Peyer's patch (tissue), 4 donors: ENCODE measurements around the gene HOXA4. TPM values are rescaled to one million over a fixed set of nuclear protein-coding genes. Genes with fewer than 3 reads are reported as not detected.

Experiments used
- DNase-seq, 3 donors: peaks; one replicate each; pipeline ENCODE4 v3.0.0-alpha.2; 2017 to 2019
- H3K27ac ChIP-seq, 4 donors: fragments of 200-600 bp; sonication (generic); one replicate each; pipeline ENCODE4 v1.5.1; 2016 to 2019
- H3K27me3 ChIP-seq, 2 donors: fragments of 200-600 bp; sonication (generic); one replicate each; pipeline ENCODE4 v1.5.1; 2019
- H3K36me3 ChIP-seq, 3 donors: fragments of 200-600 bp; sonication (generic); one replicate each; pipeline ENCODE4 v1.5.1; 2016 to 2019
- H3K4me1 ChIP-seq, 4 donors: fragments of 200-600 bp; sonication (generic); one replicate each; pipeline ENCODE4 v1.5.1; 2016 to 2019
- H3K4me3 ChIP-seq, 4 donors: fragments of 200-600 bp; sonication (generic); 1 replicate in 3 of 4; 2 replicates in 1 of 4; pipeline ENCODE4 v1.5.1; 2016 to 2019; ENCODE audit warnings: mild to moderate bottlenecking in 1 of 4
- H3K9me3 ChIP-seq, 4 donors: fragments of 200-600 bp; sonication (generic); one replicate each; pipeline ENCODE4 v1.5.1; 2016 to 2019; ENCODE audit warnings: mild to moderate bottlenecking in 1 of 4
- CTCF ChIP-seq, 6 experiments: fragments of 450-650 bp in 4 of 6; fragments of 200-600 bp in 2 of 6; sonication (generic) in 1 of 6; IDR thresholded peaks; one replicate each; pipeline ENCODE4 v1.5.1; 2017 to 2019; ENCODE audit warnings: antibody characterized with exemption in 6 of 6, mild to moderate bottlenecking in 3 of 6, moderate library complexity in 1 of 6
- POLR2A ChIP-seq, 2 donors: fragments of 450-650 bp; IDR thresholded peaks; one replicate each; pipeline ENCODE4 v1.5.1; 2017; ENCODE audit warnings: antibody characterized with exemption in 2 of 2, mild to moderate bottlenecking in 2 of 2, moderate library complexity in 2 of 2
- total RNA-seq, 4 donors: library from RNA; depleted of rRNA; stranded (reverse); fragments of >200 nt; gene quantifications; one replicate each; pipeline ENCODE4 v1.1.0, GENCODE V29; 2016

The HOXA4 gene
- total RNA-seq, 4 donors from 2014 or later: 2.6 to 11.5 (median 5.9) TPM

- peak overlapping the region; percentile 71 to 96 (median 86) for H3K27ac ChIP-seq
- H3K9me3 ChIP-seq: peaks cover 0 to 7% (median 0%) of the 10 kb centered on the region in 4 donors
- no peaks in the 10 kb centered on the region for H3K36me3 ChIP-seq
- DNase-seq: no peak
- H3K4me3 ChIP-seq: peak overlapping the region; percentile 42 to 75 (median 54)
- H3K27me3 ChIP-seq: no peaks in the 10 kb centered on the region
- H3K4me1 ChIP-seq: peaks cover 0 to 59% (median 15%) of the 10 kb centered on the region in 4 donors
- TF ChIP-seq POLR2A (IDR thresholded peaks at IDR 0.05) (no peak), CTCF (IDR thresholded peaks at IDR 0.05) (no peak)
Observed at GRCh38 chr7:27152816-27153442, 22.4 kb upstream of the HOXA4 start.

- peaks cover 0 to 52% (median 18%) of the 10 kb centered on the region in 4 donors for H3K4me1 ChIP-seq
- DNase-seq: peak; percentile 16 to 85 (median 84)
Observed at GRCh38 chr7:27151931-27152815, 21.6 kb upstream of the HOXA4 start, which contains the start of gene HOXA3. TSS of gene HOXA3 (minus strand) at chr7:27152583. CDS start at chr7:27110640, 41,943 bp downstream.

GRCh38 chr7:27151341-27151930, 20.9 kb upstream of the HOXA4 start:
- Histone ChIP-seq H3K27ac (peak overlapping the region; percentile 71 to 96 (median 86)), H3K9me3 (no peaks in the 10 kb centered on the region), H3K4me1 (peaks cover 0 to 58% (median 18%) of the 10 kb centered on the region in 4 donors), H3K36me3 (no peaks in the 10 kb centered on the region), H3K27me3 (no peaks in the 10 kb centered on the region), H3K4me3 (peak overlapping the region; percentile 42 to 75 (median 54))
- TF ChIP-seq CTCF (IDR thresholded peaks at IDR 0.05) (no peak), POLR2A (IDR thresholded peaks at IDR 0.05) (no peak)
- DNase-seq: no peak

More at GRCh38 chr7:27151931-27152815, 21.6 kb upstream of the HOXA4 start, which contains the start of gene HOXA3:
- H3K9me3 ChIP-seq: peaks cover 0 to 2% (median 0%) of the 10 kb centered on the region in 4 donors
- no peaks in the 10 kb centered on the region for H3K36me3 ChIP-seq
- peak within 1 kb of the TSS; percentile 71 to 96 (median 86) for H3K27ac ChIP-seq
- TF ChIP-seq CTCF (IDR thresholded peaks at IDR 0.05) (no peak), POLR2A (IDR thresholded peaks at IDR 0.05) (peak; percentile 88 to 92)
- H3K27me3 ChIP-seq: no peaks in the 10 kb centered on the region
- peak within 1 kb of the TSS; percentile 42 to 75 (median 54) for H3K4me3 ChIP-seq

- no peaks in the 10 kb centered on the region for H3K9me3 ChIP-seq
- no peaks in the 10 kb centered on the region for H3K36me3 ChIP-seq
- TF ChIP-seq POLR2A (IDR thresholded peaks at IDR 0.05) (peak; percentile 87 to 96), CTCF (IDR thresholded peaks at IDR 0.05) (peak; percentile 59 to 96 (median 92))
- peaks cover 0 to 60% (median 16%) of the 10 kb centered on the region in 4 donors for H3K4me1 ChIP-seq
- H3K27ac ChIP-seq: peak overlapping the region; percentile 71 to 96 (median 86)
- peak overlapping the region; percentile 42 to 75 (median 54) for H3K4me3 ChIP-seq
- H3K27me3 ChIP-seq: no peaks in the 10 kb centered on the region
- peak; percentile 58 to 90 (median 89) for DNase-seq
Observed at GRCh38 chr7:27150568-27151340, 20.2 kb upstream of the HOXA4 start.
